Keratinocyte (primary cell): Measurements from ENCODE around the gene HSPB2. TPM values are rescaled to one million over a fixed set of nuclear protein-coding genes. Genes with fewer than 3 reads are reported as not detected.

Source experiments
- DNase-seq: peaks from one replicate; pipeline ENCODE4 v3.0.0-alpha.2; 2011; ENCODE audit warnings: low read depth, missing footprints, low spot score
- FAIRE-seq: peaks from 2 replicates; lab custom pipeline; 2011; peaks lifted over from hg19 to GRCh38; lab: Jason Lieb, UNC
- H2AFZ ChIP-seq: 2 replicates; pipeline ENCODE4 v1.6.0; 2012; ENCODE audit warnings: low read length, control low read depth, inconsistent platforms; ENCODE audit not compliant: control insufficient read depth
- H3K27ac ChIP-seq: 2 replicates; pipeline ENCODE4 v1.5.1; 2011; ENCODE audit warnings: low read length; ENCODE audit not compliant: control insufficient read depth, insufficient read depth
- H3K27me3 ChIP-seq: 3 replicates; pipeline ENCODE4 v1.6.0; 2011; ENCODE audit warnings: low read length; ENCODE audit not compliant: control insufficient read depth, insufficient read depth; ENCODE audit errors: extremely low read depth
- H3K36me3 ChIP-seq, 2 experiments: 2 replicates in 1 of 2; 3 replicates in 1 of 2; pipeline ENCODE4 v1.5.1; 2011; ENCODE audit warnings: low read length in 2 of 2, mild to moderate bottlenecking in 1 of 2; ENCODE audit not compliant: control insufficient read depth in 2 of 2, insufficient read depth in 2 of 2; ENCODE audit errors: extremely low read depth in 1 of 2
- H3K4me1 ChIP-seq: 3 replicates; pipeline ENCODE4 v1.5.1; 2011; ENCODE audit warnings: low read length; ENCODE audit not compliant: control insufficient read depth, insufficient read depth; ENCODE audit errors: extremely low read depth
- H3K4me2 ChIP-seq: 3 replicates; pipeline ENCODE4 v1.6.0; 2011; ENCODE audit warnings: low read depth, low read length; ENCODE audit not compliant: control insufficient read depth, insufficient read depth; ENCODE audit errors: extremely low read depth
- H3K4me3 ChIP-seq, 3 experiments: fragments of 200-600 bp in 1 of 3; sonication (generic) in 1 of 3; 2 replicates in 2 of 3; 3 replicates in 1 of 3; pipeline ENCODE4 v1.5.1; 2011 to 2016; ENCODE audit warnings: low read length in 3 of 3, mild to moderate bottlenecking in 3 of 3, control low read depth in 2 of 3, inconsistent platforms in 1 of 3, low read depth in 1 of 3, mixed read lengths in 1 of 3, mixed run types in 1 of 3, moderate library complexity in 1 of 3; ENCODE audit not compliant: control insufficient read depth in 2 of 3, insufficient read depth in 2 of 3; ENCODE audit errors: extremely low read depth in 1 of 3
- H3K79me2 ChIP-seq: 2 replicates; pipeline ENCODE4 v1.6.0; 2012; ENCODE audit warnings: low read length; ENCODE audit not compliant: control insufficient read depth, insufficient read depth
- H3K9ac ChIP-seq: 3 replicates; pipeline ENCODE4 v1.6.0; 2011; ENCODE audit warnings: low read length; ENCODE audit not compliant: control insufficient read depth, insufficient read depth; ENCODE audit errors: extremely low read depth
- H3K9me1 ChIP-seq: 3 replicates; pipeline ENCODE4 v1.6.0; 2011; ENCODE audit warnings: low read length; ENCODE audit not compliant: control insufficient read depth, insufficient read depth; ENCODE audit errors: extremely low read depth
- H3K9me3 ChIP-seq: 2 replicates; pipeline ENCODE4 v1.5.1; 2012; ENCODE audit warnings: low read depth, low read length; ENCODE audit not compliant: control insufficient read depth
- H4K20me1 ChIP-seq: 3 replicates; pipeline ENCODE4 v1.6.0; 2011; ENCODE audit warnings: low read length; ENCODE audit not compliant: control insufficient read depth, insufficient read depth; ENCODE audit errors: extremely low read depth
- EZH2 ChIP-seq: IDR thresholded peaks from one replicate; pipeline ENCODE4 v1.6.1; 2012; ENCODE audit warnings: inconsistent platforms, mild to moderate bottlenecking, low read length, moderate library complexity
- dilution Hi-C: fragments of 300-500 bp; cut with MboI; formaldehyde crosslinking; loops from one replicate; pipeline ENCODE4 v1.7.0; 2020; ENCODE audit warnings: low sequenced_read_pairs; ENCODE audit not compliant: extremely low pct_ligation_motif_present
- polyA plus RNA-seq, 5 experiments: library from polyadenylated mRNA; depleted of rRNA in 3 of 5; stranded (reverse) in 3 of 5; stranded (forward) in 1 of 5; unstranded in 1 of 5; fragments of >200 nt; gene quantifications; 1 replicate in 1 of 5; 2 replicates in 3 of 5; 3 replicates in 1 of 5; pipeline versions ENCODE4 v1.2.1 to v1.2.3, GENCODE V29; 2011 to 2012; ENCODE audit warnings: missing spikeins in 2 of 5, low read depth in 1 of 5, low replicate concordance in 1 of 5
- TF ChIP-seq, protein P1 (sequence below), 3 experiments: IDR thresholded peaks in 1 of 3; conservative IDR thresholded peaks in 1 of 3; optimal IDR thresholded peaks in 1 of 3; 2 replicates in 2 of 3; 3 replicates in 1 of 3; pipeline versions ENCODE3 to v1.5.1; 2011; ENCODE audit warnings: low read length in 3 of 3, mild to moderate bottlenecking in 3 of 3, moderate library complexity in 2 of 3, control low read depth in 1 of 3, inconsistent platforms in 1 of 3; ENCODE audit not compliant: insufficient read depth in 2 of 3; ENCODE audit errors: extremely low read depth in 1 of 3

Gene HSPB2
- polyA plus RNA-seq, 1 donor (not counting 4 experiments of a cell fraction or from before 2014, with no cell fraction given), result 0.22 TPM

GRCh38 chr11:111937844-111938243 lies 25.3 kb downstream of the HSPB2 start:
- H3K4me3 ChIP-seq, result peak overlapping the region in 1 of 3 experiments; percentile 71
- H3K9me3 ChIP-seq, result no peaks in the 10 kb centered on the region
- dilution Hi-C loops, result no loop called here
- H3K4me1 ChIP-seq, result peaks cover 37% of the 10 kb centered on the region
- H2AFZ ChIP-seq, result no peak overlapping the region
- no peaks in the 10 kb centered on the region for H3K79me2 ChIP-seq
- FAIRE-seq (no peak), DNase-seq (no peak)
- H3K36me3 ChIP-seq, result no peaks in the 10 kb centered on the region
- no peaks in the 10 kb centered on the region for H3K9me1 ChIP-seq
- H3K27me3 ChIP-seq, result no peaks in the 10 kb centered on the region
- H3K27ac ChIP-seq, result no peak overlapping the region
- TF ChIP-seq, protein P1, sequence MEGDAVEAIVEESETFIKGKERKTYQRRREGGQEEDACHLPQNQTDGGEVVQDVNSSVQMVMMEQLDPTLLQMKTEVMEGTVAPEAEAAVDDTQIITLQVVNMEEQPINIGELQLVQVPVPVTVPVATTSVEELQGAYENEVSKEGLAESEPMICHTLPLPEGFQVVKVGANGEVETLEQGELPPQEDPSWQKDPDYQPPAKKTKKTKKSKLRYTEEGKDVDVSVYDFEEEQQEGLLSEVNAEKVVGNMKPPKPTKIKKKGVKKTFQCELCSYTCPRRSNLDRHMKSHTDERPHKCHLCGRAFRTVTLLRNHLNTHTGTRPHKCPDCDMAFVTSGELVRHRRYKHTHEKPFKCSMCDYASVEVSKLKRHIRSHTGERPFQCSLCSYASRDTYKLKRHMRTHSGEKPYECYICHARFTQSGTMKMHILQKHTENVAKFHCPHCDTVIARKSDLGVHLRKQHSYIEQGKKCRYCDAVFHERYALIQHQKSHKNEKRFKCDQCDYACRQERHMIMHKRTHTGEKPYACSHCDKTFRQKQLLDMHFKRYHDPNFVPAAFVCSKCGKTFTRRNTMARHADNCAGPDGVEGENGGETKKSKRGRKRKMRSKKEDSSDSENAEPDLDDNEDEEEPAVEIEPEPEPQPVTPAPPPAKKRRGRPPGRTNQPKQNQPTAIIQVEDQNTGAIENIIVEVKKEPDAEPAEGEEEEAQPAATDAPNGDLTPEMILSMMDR (optimal IDR thresholded peaks at IDR 0.05 in 1 of 3, IDR thresholded peaks at IDR 0.05 in 1 of 3, conservative IDR thresholded peaks at IDR 0.05 in 1 of 3; ENCODE audit: extremely low read depth in 1 of 3, insufficient read depth in 2 of 3, low read length in 3 of 3), result no peak
- no peak for TF ChIP-seq EZH2
- H4K20me1 ChIP-seq, result no peaks in the 10 kb centered on the region
- H3K4me2 ChIP-seq, result no peak overlapping the region
- H3K9ac ChIP-seq, result no peak overlapping the region

- Histone ChIP-seq H3K9ac (no peak overlapping the region), H2AFZ (no peak overlapping the region), H3K4me1 (peaks cover 38% of the 10 kb centered on the region), H3K4me3 (no peak overlapping the region), H3K27ac (peak overlapping the region; percentile 59), H3K9me3 (no peaks in the 10 kb centered on the region), H3K4me2 (no peak overlapping the region), H3K27me3 (no peaks in the 10 kb centered on the region), H3K9me1 (no peaks in the 10 kb centered on the region), H3K79me2 (no peaks in the 10 kb centered on the region), H4K20me1 (no peaks in the 10 kb centered on the region), H3K36me3 (no peaks in the 10 kb centered on the region)
- TF ChIP-seq, protein P1 (optimal IDR thresholded peaks at IDR 0.05 in 1 of 3, IDR thresholded peaks at IDR 0.05 in 1 of 3, conservative IDR thresholded peaks at IDR 0.05 in 1 of 3; ENCODE audit: extremely low read depth in 1 of 3, insufficient read depth in 2 of 3, low read length in 3 of 3), result no peak
- TF ChIP-seq EZH2, result no peak
- FAIRE-seq (no peak), DNase-seq (no peak)
- dilution Hi-C loops, result no loop called here
Measured at GRCh38 chr11:111938687-111939160, 26.2 kb downstream of the HSPB2 start.
